HG03175 (cell line): Measurements from ENCODE around the gene REN.

Experiments used
- ATAC-seq: cut with Tn5 transposase; IDR thresholded peaks from one replicate; pipeline ENCODE4 v1.9.1; 2021; ENCODE audit warnings: mild to moderate bottlenecking, moderate library complexity; ENCODE audit not compliant: unreplicated experiment

REN gene

GRCh38 chr1:204154568-204155255, 11.4 kb downstream of the REN start:
- ATAC-seq, result no peak

GRCh38 chr1:204153667-204154066, 12.5 kb downstream of the REN start:
- ATAC-seq, result no peak

- no peak for ATAC-seq
Measured at GRCh38 chr1:204152310-204153044, 13.7 kb downstream of the REN start.

GRCh38 chr1:204151552-204152309, 14.4 kb downstream of the REN start, which contains the start of gene ETNK2:
Gene ETNK2, minus strand, starts transcription at chr1:204152044. Its CDS starts 192 bp downstream, at chr1:204151852.
- no peak for ATAC-seq

- no peak for ATAC-seq
Measured at GRCh38 chr1:204150702-204151551, 15.2 kb downstream of the REN start.

- no peak for ATAC-seq
Measured at GRCh38 chr1:204149635-204150565, 16.2 kb downstream of the REN start.

- ATAC-seq, result no peak
Measured at GRCh38 chr1:204149107-204149506, 17.0 kb downstream of the REN start.

- no peak for ATAC-seq
Measured at GRCh38 chr1:204147406-204148383, 18.4 kb downstream of the REN start.

- no peak for ATAC-seq
Measured at GRCh38 chr1:204146965-204147364, 19.2 kb downstream of the REN start.

- no peak for ATAC-seq
Measured at GRCh38 chr1:204146309-204146708, 19.8 kb downstream of the REN start.

GRCh38 chr1:204145033-204145504, 21.1 kb downstream of the REN start:
- no peak for ATAC-seq

- no peak for ATAC-seq
Measured at GRCh38 chr1:204143276-204144041, 22.7 kb downstream of the REN start.

GRCh38 chr1:204142032-204142974, 23.8 kb downstream of the REN start:
- ATAC-seq, result no peak

GRCh38 chr1:204141131-204141530, 25.0 kb downstream of the REN start:
- no peak for ATAC-seq

- no peak for ATAC-seq
Measured at GRCh38 chr1:204139952-204140351, 26.2 kb downstream of the REN start.

- no peak for ATAC-seq
Measured at GRCh38 chr1:204139088-204139487, 27.0 kb downstream of the REN start.
